A673 (cell line): ENCODE data around the gene STT3B. TPM values are rescaled to one million over a fixed set of nuclear protein-coding genes. Genes with fewer than 3 reads are reported as not detected.

ENCODE experiments used
- BruUV-seq: library from RNA; stranded (reverse); fragments of 400-500 nt; replicated peaks from 2 replicates; lab custom pipeline; 2021; lab: Mats Ljungman, UMichigan
- CTCF ChIA-PET: fragments of 300-600 bp; sonication (Branson Sonifier 250); formaldehyde crosslinking; loops from one replicate; lab custom pipeline; 2022; ENCODE audit warnings: antibody characterized with exemption; lab: Charles Lee
- POLR2A ChIA-PET: fragments of 300-600 bp; sonication (Branson Sonifier 250); formaldehyde crosslinking; loops from one replicate; lab custom pipeline; 2022; ENCODE audit warnings: antibody characterized with exemption; ENCODE audit not compliant: low non-redundant PET; lab: Charles Lee
- DNase-seq: peaks from one replicate; pipeline ENCODE4 v3.0.0-alpha.2; 2015; ENCODE audit warnings: low spot score
- H3K27ac ChIP-seq: fragments of 200-600 bp; sonication (generic); 2 replicates; pipeline ENCODE4 v1.5.1; 2016; ENCODE audit warnings: mixed run types, low read depth, mild to moderate bottlenecking, mixed read lengths, antibody characterized with exemption, low read length; ENCODE audit not compliant: poor library complexity, severe bottlenecking
- H3K27me3 ChIP-seq: fragments of 200-600 bp; sonication (generic); replicated peaks from 2 replicates; pipeline ENCODE4 v1.6.1; 2017; ENCODE audit warnings: mixed run types, low read depth, mild to moderate bottlenecking, mixed read lengths, antibody characterized with exemption, low read length; ENCODE audit not compliant: insufficient read depth, poor library complexity
- H3K36me3 ChIP-seq: fragments of 200-600 bp; sonication (generic); 2 replicates; pipeline ENCODE4 v1.6.1; 2016; ENCODE audit warnings: mixed run types, mild to moderate bottlenecking, mixed read lengths, antibody characterized with exemption, low read length; ENCODE audit not compliant: insufficient read depth, poor library complexity, severe bottlenecking
- H3K4me1 ChIP-seq: fragments of 200-600 bp; sonication (generic); 2 replicates; pipeline ENCODE4 v1.6.1; 2017; ENCODE audit warnings: mixed run types, mild to moderate bottlenecking, mixed read lengths, antibody characterized with exemption, low read length; ENCODE audit not compliant: insufficient read depth, poor library complexity, severe bottlenecking
- H3K4me3 ChIP-seq: fragments of 200-600 bp; sonication (generic); 2 replicates; pipeline ENCODE4 v1.5.1; 2016; ENCODE audit warnings: low read depth, mixed run types, mild to moderate bottlenecking, mixed read lengths, low read length; ENCODE audit not compliant: poor library complexity, severe bottlenecking
- H3K9me3 ChIP-seq: fragments of 200-600 bp; sonication (generic); 2 replicates; pipeline ENCODE4 v1.6.1; 2016; ENCODE audit warnings: mixed run types, low read depth, mild to moderate bottlenecking, mixed read lengths, antibody characterized with exemption, low read length; ENCODE audit not compliant: poor library complexity, severe bottlenecking
- CTCF ChIP-seq: fragments of 300-800, 200-600 bp; sonication (generic); conservative IDR thresholded peaks from 2 replicates; pipeline ENCODE4 v1.5.1; 2017; ENCODE audit warnings: low read depth, mild to moderate bottlenecking, antibody characterized with exemption, low read length, moderate library complexity, mixed read lengths
- EZH2 ChIP-seq: fragments of 200-600 bp; sonication (generic); IDR thresholded peaks from 2 replicates; pipeline ENCODE4 v1.6.1; 2017; ENCODE audit warnings: borderline replicate concordance, low read depth, mild to moderate bottlenecking, mixed read lengths, antibody characterized with exemption, low read length; ENCODE audit not compliant: poor library complexity, severe bottlenecking
- intact Hi-C: fragments of 100-400 bp; cut with micrococcal nuclease; formaldehyde crosslinking; loops from one replicate; pipeline ENCODE4 v1.10.0; 2022; ENCODE audit not compliant: unreplicated experiment
- total RNA-seq: library from RNA; stranded (reverse); gene quantifications from 2 replicates; pipeline ENCODE4 v1.2.3, GENCODE V29; 2021

The STT3B gene
- total RNA-seq, 1 experiment from 2014 or later: 137 TPM

GRCh38 chr3:31571325-31571724 lies 38.6 kb downstream of the STT3B start:
- no peaks in the 10 kb centered on the region for H3K36me3 ChIP-seq
- no TSS peak for BruUV-seq
- no peak overlapping the region for H3K4me3 ChIP-seq
- no peak overlapping the region for H3K27ac ChIP-seq
- H3K4me1 ChIP-seq: peaks cover 5% of the 10 kb centered on the region
- H3K9me3 ChIP-seq: no peaks in the 10 kb centered on the region
- intact Hi-C loops: no loop called here
- ChIA-PET CTCF (no interaction called here), POLR2A (no interaction called here)
- TF ChIP-seq EZH2 (no peak), CTCF (no peak)
- no peak for DNase-seq
- H3K27me3 ChIP-seq: no peaks in the 10 kb centered on the region

- H3K27ac ChIP-seq: no peak overlapping the region
- ChIA-PET POLR2A (no interaction called here), CTCF (no interaction called here)
- BruUV-seq: no TSS peak
- no peak for DNase-seq
- H3K4me3 ChIP-seq: no peak overlapping the region
- H3K9me3 ChIP-seq: no peaks in the 10 kb centered on the region
- H3K36me3 ChIP-seq: no peaks in the 10 kb centered on the region
- TF ChIP-seq CTCF (no peak), EZH2 (no peak)
- peaks cover 5% of the 10 kb centered on the region for H3K4me1 ChIP-seq
- intact Hi-C loops: no loop called here
- H3K27me3 ChIP-seq: no peaks in the 10 kb centered on the region
Measured at GRCh38 chr3:31572236-31573004, 39.7 kb downstream of the STT3B start.

GRCh38 chr3:31573036-31573779 lies 40.5 kb downstream of the STT3B start:
- CTCF ChIA-PET: no interaction called here
- Histone ChIP-seq H3K4me1 (peaks cover 5% of the 10 kb centered on the region), H3K27ac (no peak overlapping the region), H3K27me3 (no peaks in the 10 kb centered on the region), H3K4me3 (no peak overlapping the region), H3K36me3 (no peaks in the 10 kb centered on the region), H3K9me3 (no peaks in the 10 kb centered on the region)
- no peak for TF ChIP-seq CTCF
- no peak for TF ChIP-seq EZH2
- intact Hi-C loops: no loop called here
- POLR2A ChIA-PET: no interaction called here
- BruUV-seq: no TSS peak
- no peak for DNase-seq
